Common myeloid progenitor, CD34-positive (primary cell): Measurements from ENCODE around the gene RELT.
"Not testable (repeated sequence)": the region's sequence is repeated elsewhere in the genome, so short reads cannot be mapped to it uniquely, and the experiment has no call there.

ENCODE experiments used
- CTCF ChIA-PET: fragments of 350-600 bp; sonication (Branson Sonifier 250); formaldehyde crosslinking; loops from one replicate; lab custom pipeline; 2021; ENCODE audit warnings: antibody characterized with exemption; lab: Charles Lee
- POLR2A ChIA-PET: fragments of 350-600 bp; sonication (Branson Sonifier 250); formaldehyde crosslinking; loops from one replicate; lab custom pipeline; 2021; ENCODE audit warnings: antibody characterized with exemption; lab: Charles Lee
- DNase-seq, 3 donors: peaks; one replicate each; pipeline versions ENCODE4 v3.0.0 to v3.0.0-alpha.2; 2013
- H3K27ac ChIP-seq, 2 experiments: 1 replicate in 1 of 2; 2 replicates in 1 of 2; pipeline ENCODE4 v1.7.0; 2013; ENCODE audit warnings: inconsistent platforms in 2 of 2, low read length in 2 of 2, mild to moderate bottlenecking in 2 of 2, low read depth in 1 of 2, moderate library complexity in 1 of 2; ENCODE audit not compliant: severe bottlenecking in 2 of 2, insufficient read depth in 1 of 2, poor library complexity in 1 of 2
- H3K27me3 ChIP-seq, 5 experiments: replicated peaks in 2 of 5; 1 replicate in 3 of 5; 2 replicates in 2 of 5; pipeline versions ENCODE4 v1.6.1 to v1.7.0; 2013; ENCODE audit warnings: low read length in 4 of 5, mild to moderate bottlenecking in 2 of 5, moderate library complexity in 2 of 5, inconsistent platforms in 1 of 5; ENCODE audit not compliant: insufficient read depth in 5 of 5, control insufficient read depth in 4 of 5
- H3K36me3 ChIP-seq, 4 experiments: 1 replicate in 2 of 4; 2 replicates in 2 of 4; pipeline versions ENCODE4 v1.6.1 to v1.7.0; 2013; ENCODE audit warnings: low read length in 3 of 4, control low read depth in 1 of 4, mild to moderate bottlenecking in 1 of 4; ENCODE audit not compliant: control insufficient read depth in 4 of 4, insufficient read depth in 4 of 4
- H3K4me1 ChIP-seq, 4 experiments: 1 replicate in 3 of 4; 2 replicates in 1 of 4; pipeline versions ENCODE4 v1.6.1 to v1.7.1; 2013; ENCODE audit warnings: low read length in 3 of 4, mild to moderate bottlenecking in 3 of 4, control low read depth in 1 of 4, inconsistent platforms in 1 of 4, moderate library complexity in 1 of 4; ENCODE audit not compliant: control insufficient read depth in 4 of 4, insufficient read depth in 4 of 4; ENCODE audit errors: control extremely low read depth in 1 of 4
- H3K4me3 ChIP-seq, 7 experiments: 1 replicate in 4 of 7; 2 replicates in 3 of 7; pipeline versions ENCODE4 v1.5.1 to v1.7.0; 2013; ENCODE audit warnings: mild to moderate bottlenecking in 7 of 7, low read length in 6 of 7, moderate library complexity in 6 of 7, inconsistent platforms in 2 of 7, low read depth in 2 of 7, control low read depth in 1 of 7; ENCODE audit not compliant: insufficient read depth in 4 of 7, control insufficient read depth in 1 of 7; ENCODE audit errors: extremely low read depth in 1 of 7
- H3K9me3 ChIP-seq, 5 experiments: 1 replicate in 4 of 5; 2 replicates in 1 of 5; pipeline versions ENCODE4 v1.6.1 to v1.7.1; 2013; ENCODE audit warnings: low read length in 4 of 5, mild to moderate bottlenecking in 2 of 5, inconsistent platforms in 1 of 5, low read depth in 1 of 5, moderate library complexity in 1 of 5; ENCODE audit not compliant: control insufficient read depth in 4 of 5, insufficient read depth in 2 of 5; ENCODE audit errors: control extremely low read depth in 1 of 5
- WGBS: methylation state at CpG from one replicate; pipeline ENCODE4 v1.1.5; 2013; ENCODE audit not compliant: insufficient coverage; 5-methylcytosine and 5-hydroxymethylcytosine counted together

Gene RELT

DNA sequence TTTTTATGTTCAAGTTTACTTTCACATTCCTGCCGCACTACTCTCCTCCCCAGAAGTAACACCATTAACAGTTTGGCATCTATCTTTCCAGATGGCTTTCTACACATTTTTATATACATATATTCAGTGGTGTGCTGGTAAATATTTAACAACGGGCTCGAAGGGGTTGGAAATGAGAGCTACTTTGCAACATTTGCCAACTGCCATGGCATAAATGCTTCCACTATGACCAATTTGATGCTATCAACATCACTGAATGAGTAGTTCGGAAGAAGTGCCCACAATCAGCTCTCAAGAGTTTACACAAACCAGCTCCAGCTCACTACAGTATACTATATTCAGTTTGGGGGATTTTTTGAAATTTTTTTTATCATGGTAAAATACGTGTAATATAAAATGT lies 55.2 kb downstream of the RELT start:
- Histone ChIP-seq H3K9me3 (no peaks in the 10 kb centered on the region), H3K36me3 (peaks cover 0 to 8% (median 6%) of the 10 kb centered on the region in 4 experiments), H3K27ac (no peak overlapping the region), H3K4me3 (no peak overlapping the region), H3K27me3 (no peaks in the 10 kb centered on the region), H3K4me1 (no peaks in the 10 kb centered on the region)
- no CpG with 5 or more reads among the region's 5 CpGs for WGBS
- no peak for DNase-seq
- CTCF ChIA-PET = no interaction called here
- POLR2A ChIA-PET = no interaction called here

DNA sequence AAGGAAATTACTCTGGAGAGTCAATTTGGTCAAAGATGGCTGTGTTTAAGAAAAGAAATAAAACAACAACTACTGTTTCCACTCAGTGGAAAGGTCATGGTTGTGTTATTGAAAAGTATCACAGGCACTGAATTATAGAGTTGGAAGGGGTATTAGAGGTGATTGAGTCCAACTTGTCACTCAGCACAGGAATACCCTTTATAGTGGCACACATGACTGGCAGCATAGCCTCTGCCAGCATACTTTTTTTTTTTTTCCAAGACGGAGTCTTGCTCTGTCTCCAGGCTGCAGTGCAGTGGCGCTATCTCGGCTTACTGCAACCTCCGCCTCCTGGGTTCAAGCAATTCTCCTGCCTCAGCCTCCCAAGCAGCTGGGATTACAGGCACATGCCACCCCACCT lies 60.7 kb downstream of the RELT start:
- not testable (repeated sequence) for H3K4me3 ChIP-seq, H3K4me1 ChIP-seq, DNase-seq, H3K27me3 ChIP-seq, H3K9me3 ChIP-seq, H3K36me3 ChIP-seq, H3K27ac ChIP-seq
- WGBS = 90% methylated on average over 2 of the region's 4 CpGs
- CTCF ChIA-PET = interaction anchor here (1.0 to 1.5 kb wide), 3 partner anchors 20 to 76 kb away, joined by 3 to 4 read pairs (median 3); no protein-coding TSS in a partner anchor
- POLR2A ChIA-PET = interaction anchor here (0.8 kb wide), 1 partner anchor 8 kb away, joined by 7 read pairs; no protein-coding TSS in a partner anchor

DNA sequence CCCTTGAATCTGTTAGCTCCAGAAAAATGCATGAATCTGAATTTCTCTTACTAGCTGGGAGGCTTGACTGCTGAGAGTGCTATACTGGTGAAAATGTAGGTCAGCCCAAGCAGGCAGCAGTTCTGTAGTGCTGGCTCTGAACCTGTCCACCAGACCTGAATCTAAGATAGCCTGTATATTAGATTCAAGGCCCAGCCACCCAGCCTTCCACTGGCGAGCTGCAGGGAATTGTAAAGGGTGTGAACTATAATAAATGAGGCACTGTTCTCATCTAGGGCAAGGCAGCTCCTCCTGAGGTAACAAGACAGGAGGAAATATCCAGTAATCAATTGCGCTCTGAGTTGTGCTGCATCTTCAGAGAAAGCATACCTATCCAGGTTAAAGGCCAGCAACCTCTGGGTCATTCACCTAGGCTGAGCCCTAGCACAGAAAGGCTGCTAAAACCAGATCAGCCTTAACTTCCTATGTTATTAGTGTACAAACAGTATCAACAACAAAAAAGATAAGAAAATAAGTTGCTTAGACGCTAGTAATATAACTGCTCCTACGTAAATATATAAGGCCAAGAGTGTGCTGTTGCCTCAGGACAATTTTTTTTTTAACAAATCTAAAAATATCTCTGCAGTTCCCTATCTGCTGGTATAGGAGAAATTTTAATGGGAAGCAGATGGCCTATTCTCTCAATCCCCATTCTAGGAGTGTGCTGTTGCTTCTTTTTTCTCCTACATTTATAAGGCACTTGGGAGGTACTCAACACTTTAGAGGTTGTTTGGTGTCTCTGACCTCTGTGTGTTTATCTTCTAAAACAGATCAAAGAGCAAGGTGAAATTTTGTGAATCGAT lies 63.0 kb downstream of the RELT start:
- H3K9me3 ChIP-seq = no peaks in the 10 kb centered on the region
- H3K27ac ChIP-seq = no peak overlapping the region
- no peaks in the 10 kb centered on the region for H3K27me3 ChIP-seq
- DNase-seq = no peak
- H3K4me1 ChIP-seq = no peaks in the 10 kb centered on the region
- ChIA-PET CTCF (interaction anchor here (0.8 to 1.2 kb wide), 2 partner anchors 14 kb away, joined by 3 read pairs; no protein-coding TSS in a partner anchor), POLR2A (no interaction called here)
- H3K36me3 ChIP-seq = peaks cover 0 to 2% (median under 1%) of the 10 kb centered on the region in 4 experiments
- 95% methylated on average over 2 of the region's 5 CpGs for WGBS
- no peak overlapping the region for H3K4me3 ChIP-seq

DNA sequence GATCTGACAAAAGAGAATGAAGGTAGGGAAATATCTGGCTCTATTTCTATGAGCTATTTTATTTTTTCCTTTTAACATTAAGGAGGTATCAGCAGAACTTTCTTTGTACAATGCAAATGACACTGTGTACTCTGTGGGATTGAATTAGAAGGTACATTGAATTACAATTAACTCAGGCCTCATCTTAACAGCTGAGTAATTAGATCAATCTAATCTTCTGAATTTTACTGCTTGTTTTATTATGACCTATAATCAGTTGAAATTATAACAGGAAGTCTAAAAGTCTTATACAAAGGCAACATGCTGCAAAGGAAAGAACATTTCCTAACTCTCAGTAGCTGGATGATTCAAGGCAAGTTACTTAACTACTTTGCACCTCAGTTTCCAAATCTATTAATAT lies 69.8 kb downstream of the RELT start:
- Histone ChIP-seq H3K36me3 (peaks cover 0 to 2% (median 0%) of the 10 kb centered on the region in 4 experiments), H3K27ac (no peak overlapping the region), H3K4me1 (peaks cover 3 to 8% (median 4%) of the 10 kb centered on the region in 4 experiments), H3K27me3 (no peaks in the 10 kb centered on the region), H3K4me3 (no peak overlapping the region), H3K9me3 (no peaks in the 10 kb centered on the region)
- ChIA-PET POLR2A (interaction anchor here (0.6 kb wide), 1 partner anchor 72 kb away, joined by 3 read pairs; no protein-coding TSS in a partner anchor), CTCF (interaction anchor here (0.7 to 2.1 kb wide), 4 partner anchors 8 to 262 kb away, joined by 3 to 6 read pairs (median 4); no protein-coding TSS in a partner anchor)
- no peak for DNase-seq

DNA sequence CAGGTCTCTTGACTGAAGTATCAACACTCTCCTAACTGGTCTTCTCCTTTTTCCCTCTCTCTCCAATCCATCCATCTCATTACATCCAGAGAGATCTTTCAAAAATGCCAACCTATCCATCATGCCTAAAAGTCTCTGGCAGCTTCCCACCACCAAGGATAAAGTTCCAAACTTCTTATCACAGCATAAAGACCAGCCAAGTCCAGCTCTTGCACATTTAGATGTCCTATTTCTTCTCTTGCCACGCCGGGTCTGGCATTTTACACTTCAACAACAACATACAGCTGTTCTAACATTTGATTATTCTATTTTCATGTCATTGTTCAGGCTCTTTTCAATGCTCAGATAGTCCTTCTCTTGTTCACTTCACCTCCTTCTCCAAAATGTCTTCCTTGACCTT lies 70.6 kb downstream of the RELT start:
- POLR2A ChIA-PET = no interaction called here
- CTCF ChIA-PET = interaction anchor here (1.1 to 2.1 kb wide), 3 partner anchors 18 to 261 kb away, joined by 3 to 6 read pairs (median 3); no protein-coding TSS in a partner anchor
- Histone ChIP-seq H3K9me3 (no peaks in the 10 kb centered on the region), H3K36me3 (no peaks in the 10 kb centered on the region), H3K27ac (no peak overlapping the region), H3K27me3 (no peaks in the 10 kb centered on the region), H3K4me3 (no peak overlapping the region), H3K4me1 (peaks cover 3 to 8% (median 4%) of the 10 kb centered on the region in 4 experiments)
- 100% methylated on average over 2 of the region's 2 CpGs for WGBS
- no peak for DNase-seq
